Measurements from ENCODE around the gene GSC. TPM values are rescaled to one million over a fixed set of nuclear protein-coding genes. Genes with fewer than 3 reads are reported as not detected.
"Not testable (repeated sequence)": the region's sequence is repeated elsewhere in the genome, so short reads cannot be mapped to it uniquely, and the experiment has no call there.

GSC gene
- total and polyA plus RNA-seq, 4 donors = 0.55 to 1.3 TPM; not detected in 2

GRCh38 chr14:94738751-94739150 lies 31.2 kb downstream of the GSC start:
- intact Hi-C loops (cut with DNase I) = no loop called here
- ATAC-seq (ENCODE audit: low FRiP score) (no peak), DNase-seq (no peak)
- Histone ChIP-seq H3K4me3 (ENCODE audit: low read length in 2 of 2) (no peak overlapping the region), H3K9me3 (ENCODE audit: control insufficient read depth, low read length) (peaks cover 2% of the 10 kb centered on the region), H3K27me3 (ENCODE audit: control insufficient read depth in 1 of 2, insufficient read depth in 2 of 2, low read length in 1 of 2) (no peaks in the 10 kb centered on the region), H3K4me1 (ENCODE audit: control insufficient read depth in 1 of 2, insufficient read depth in 2 of 2, low read length in 2 of 2) (no peaks in the 10 kb centered on the region), H3K36me3 (ENCODE audit: control insufficient read depth in 1 of 2, insufficient read depth in 2 of 2, low read length in 1 of 2) (no peaks in the 10 kb centered on the region), H3K27ac (ENCODE audit: low read depth in 1 of 2, low read length in 2 of 2) (no peak overlapping the region)
- 66 to 74% methylated on average over 5 of the region's 5 CpGs for WGBS, 2 donors

DNA sequence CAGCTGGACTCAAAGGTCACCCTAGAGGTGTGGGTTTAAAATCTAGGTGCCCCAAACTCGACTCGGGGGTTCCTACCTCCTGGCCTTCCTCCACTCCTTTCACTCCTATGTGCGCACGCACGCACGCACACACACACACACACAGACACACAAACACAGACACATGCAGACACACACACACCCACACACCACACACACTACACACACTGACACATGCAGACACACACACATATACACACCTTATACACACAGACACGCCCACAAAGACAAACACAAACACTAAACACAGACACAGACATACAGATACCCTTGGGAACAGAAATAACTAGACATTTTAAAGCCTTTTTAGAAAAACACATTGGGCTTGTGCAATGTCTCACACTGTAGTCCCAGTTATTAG lies 31.8 kb downstream of the GSC start:
- H3K36me3 ChIP-seq (ENCODE audit: control insufficient read depth in 1 of 2, insufficient read depth in 2 of 2, low read length in 1 of 2) = no peaks in the 10 kb centered on the region
- H3K27ac ChIP-seq (ENCODE audit: low read depth in 1 of 2, low read length in 2 of 2) = no peak overlapping the region
- no peak overlapping the region for H3K4me3 ChIP-seq (ENCODE audit: low read length in 2 of 2)
- DNase-seq = no peak
- no peak for ATAC-seq (ENCODE audit: low FRiP score)
- 96% methylated on average over 7 of the region's 7 CpGs for whole genome bisulfite sequencing, 2 donors
- intact Hi-C loops (cut with DNase I) = no loop called here
- no peaks in the 10 kb centered on the region for H3K27me3 ChIP-seq (ENCODE audit: control insufficient read depth in 1 of 2, insufficient read depth in 2 of 2, low read length in 1 of 2)
- no peaks in the 10 kb centered on the region for H3K4me1 ChIP-seq (ENCODE audit: control insufficient read depth in 1 of 2, insufficient read depth in 2 of 2, low read length in 2 of 2)
- H3K9me3 ChIP-seq (ENCODE audit: control insufficient read depth, low read length) = peaks cover 2% of the 10 kb centered on the region

DNA sequence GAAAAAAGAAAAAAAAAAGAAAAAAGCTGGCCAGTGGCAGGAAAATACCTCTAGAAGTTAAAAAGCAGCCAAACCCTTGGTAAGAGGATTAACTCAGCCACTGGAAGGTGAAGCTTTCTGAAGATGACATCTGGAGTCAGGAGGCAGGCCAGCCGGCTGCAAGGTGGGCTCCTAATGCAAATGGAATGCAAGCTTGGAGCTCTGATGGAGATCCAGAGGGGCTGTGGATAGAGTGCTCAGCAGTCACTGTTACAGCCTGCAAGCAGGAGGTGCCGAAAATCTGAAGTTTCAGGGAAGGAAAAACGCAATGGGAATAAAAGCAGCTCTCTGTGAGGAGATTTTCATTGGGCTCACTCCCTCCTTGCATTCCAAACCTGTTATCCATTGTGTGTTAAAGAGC lies 41.0 kb downstream of the GSC start:
- intact Hi-C loops (cut with DNase I) = no loop called here
- H3K27me3 ChIP-seq (ENCODE audit: control insufficient read depth in 1 of 2, insufficient read depth in 2 of 2, low read length in 1 of 2) = no peaks in the 10 kb centered on the region
- H3K4me1 ChIP-seq (ENCODE audit: control insufficient read depth in 1 of 2, insufficient read depth in 2 of 2, low read length in 2 of 2) = no peaks in the 10 kb centered on the region
- no peaks in the 10 kb centered on the region for H3K36me3 ChIP-seq (ENCODE audit: control insufficient read depth in 1 of 2, insufficient read depth in 2 of 2, low read length in 1 of 2)
- WGBS, 2 donors = 52 to 61% methylated on average over 3 of the region's 3 CpGs
- peaks cover 1% of the 10 kb centered on the region for H3K9me3 ChIP-seq (ENCODE audit: control insufficient read depth, low read length)
- no peak overlapping the region for H3K27ac ChIP-seq (ENCODE audit: low read depth in 1 of 2, low read length in 2 of 2)
- DNase-seq = no peak
- no peak overlapping the region for H3K4me3 ChIP-seq (ENCODE audit: low read length in 2 of 2)
- no peak for ATAC-seq (ENCODE audit: low FRiP score)

- H3K4me1 ChIP-seq (ENCODE audit: control insufficient read depth in 1 of 2, insufficient read depth in 2 of 2, low read length in 2 of 2); H3K9me3 ChIP-seq (ENCODE audit: control insufficient read depth, low read length); H3K27me3 ChIP-seq (ENCODE audit: control insufficient read depth in 1 of 2, insufficient read depth in 2 of 2, low read length in 1 of 2); H3K36me3 ChIP-seq (ENCODE audit: control insufficient read depth in 1 of 2, insufficient read depth in 2 of 2, low read length in 1 of 2); intact Hi-C loops (cut with DNase I); H3K27ac ChIP-seq (ENCODE audit: low read depth in 1 of 2, low read length in 2 of 2); H3K4me3 ChIP-seq (ENCODE audit: low read length in 2 of 2); ATAC-seq (ENCODE audit: low FRiP score); DNase-seq: not testable (repeated sequence)
- 96 to 97% methylated on average over 5 of the region's 5 CpGs for WGBS, 2 donors
Observed at GRCh38 chr14:94728440-94728839, 41.5 kb downstream of the GSC start.

- intact Hi-C loops (cut with DNase I); H3K27me3 ChIP-seq (ENCODE audit: control insufficient read depth in 1 of 2, insufficient read depth in 2 of 2, low read length in 1 of 2); H3K4me1 ChIP-seq (ENCODE audit: control insufficient read depth in 1 of 2, insufficient read depth in 2 of 2, low read length in 2 of 2); DNase-seq; H3K27ac ChIP-seq (ENCODE audit: low read depth in 1 of 2, low read length in 2 of 2); ATAC-seq (ENCODE audit: low FRiP score); H3K9me3 ChIP-seq (ENCODE audit: control insufficient read depth, low read length); H3K36me3 ChIP-seq (ENCODE audit: control insufficient read depth in 1 of 2, insufficient read depth in 2 of 2, low read length in 1 of 2); H3K4me3 ChIP-seq (ENCODE audit: low read length in 2 of 2): not testable (repeated sequence)
- WGBS, 2 donors = 95 to 97% methylated on average over 8 of the region's 8 CpGs
Observed at GRCh38 chr14:94726649-94727048, 43.3 kb downstream of the GSC start.

GRCh38 chr14:94724993-94725392 lies 44.9 kb downstream of the GSC start:
- no peaks in the 10 kb centered on the region for H3K9me3 ChIP-seq (ENCODE audit: control insufficient read depth, low read length)
- no peaks in the 10 kb centered on the region for H3K36me3 ChIP-seq (ENCODE audit: control insufficient read depth in 1 of 2, insufficient read depth in 2 of 2, low read length in 1 of 2)
- WGBS, 2 donors = 75 to 84% methylated on average over 2 of the region's 2 CpGs
- H3K27ac ChIP-seq (ENCODE audit: low read depth in 1 of 2, low read length in 2 of 2) = no peak overlapping the region
- H3K4me1 ChIP-seq (ENCODE audit: control insufficient read depth in 1 of 2, insufficient read depth in 2 of 2, low read length in 2 of 2) = no peaks in the 10 kb centered on the region
- no peak for DNase-seq
- no peak for ATAC-seq (ENCODE audit: low FRiP score)
- intact Hi-C loops (cut with DNase I) = no loop called here
- no peaks in the 10 kb centered on the region for H3K27me3 ChIP-seq (ENCODE audit: control insufficient read depth in 1 of 2, insufficient read depth in 2 of 2, low read length in 1 of 2)
- no peak overlapping the region for H3K4me3 ChIP-seq (ENCODE audit: low read length in 2 of 2)

DNA sequence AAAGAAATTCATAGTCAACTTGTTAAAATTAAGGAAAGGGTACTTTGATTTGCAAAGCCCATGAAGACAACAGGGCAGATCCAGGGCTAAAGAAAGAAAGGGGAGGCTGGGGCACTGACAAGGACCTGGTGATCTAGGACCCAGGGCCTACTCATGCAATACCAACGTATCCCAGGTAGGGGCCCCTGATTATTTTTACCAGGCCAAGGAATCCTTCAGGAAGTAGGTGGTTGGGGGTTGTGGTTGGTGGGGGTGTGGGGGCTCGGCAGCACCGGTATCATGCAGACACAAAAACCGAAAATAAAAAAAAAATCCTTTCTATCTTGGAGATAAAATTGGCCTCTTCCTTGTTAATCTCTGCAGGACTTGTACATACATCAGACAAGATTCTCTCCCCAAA lies 47.5 kb downstream of the GSC start:
- Histone ChIP-seq H3K9me3 (ENCODE audit: control insufficient read depth, low read length) (no peaks in the 10 kb centered on the region), H3K36me3 (ENCODE audit: control insufficient read depth in 1 of 2, insufficient read depth in 2 of 2, low read length in 1 of 2) (no peaks in the 10 kb centered on the region), H3K4me3 (ENCODE audit: low read length in 2 of 2) (no peak overlapping the region), H3K4me1 (ENCODE audit: control insufficient read depth in 1 of 2, insufficient read depth in 2 of 2, low read length in 2 of 2) (no peaks in the 10 kb centered on the region), H3K27ac (ENCODE audit: low read depth in 1 of 2, low read length in 2 of 2) (no peak overlapping the region), H3K27me3 (ENCODE audit: control insufficient read depth in 1 of 2, insufficient read depth in 2 of 2, low read length in 1 of 2) (no peaks in the 10 kb centered on the region)
- intact Hi-C loops (cut with DNase I) = no loop called here
- no peak for DNase-seq
- no peak for ATAC-seq (ENCODE audit: low FRiP score)
- WGBS, 2 donors = 79 to 92% methylated on average over 4 of the region's 4 CpGs

Other genes starting within 250 kb of the GSC start
- gene SERPINA4, start 208.7 kb downstream of the GSC start, total RNA-seq = not detected
- gene SERPINA4, start 208.7 kb downstream of the GSC start, polyA plus RNA-seq = not detected
- 1 to 10 TPM; 2.3 to 9.0 TPM for gene SERPINA5, start 188.7 kb downstream of the GSC start, total RNA-seq
- under 1 TPM in 1 of 2 donors, not detected in 1; 0.13 TPM for gene SERPINA5, start 188.7 kb downstream of the GSC start, polyA plus RNA-seq
- 100 to 1,000 TPM; 200 to 220 TPM for gene SERPINA3, start 157.7 kb downstream of the GSC start, total RNA-seq
- 100 to 1,000 TPM in 1 of 2 donors, 10 to 100 TPM in 1; 53.2 to 117 TPM for gene SERPINA3, start 157.7 kb downstream of the GSC start, polyA plus RNA-seq